RPMI7951 (cell line): Measurements from ENCODE around the gene LSAMP. TPM values are rescaled to one million over a fixed set of nuclear protein-coding genes. Genes with fewer than 3 reads are reported as not detected.
A peak's percentile ranks its signal among the peaks of the same experiment; 100 is the strongest.
"Not testable (repeated sequence)": the region's sequence is repeated elsewhere in the genome, so short reads cannot be mapped to it uniquely, and the experiment has no call there.

ENCODE experiments used
- DNase-seq: peaks from one replicate; pipeline ENCODE4 v3.0.0-alpha.2; 2012; ENCODE audit warnings: low read depth
- total RNA-seq: library from RNA; depleted of rRNA; stranded (reverse); fragments of >200 nt; shearing (Covaris generic); gene quantifications from 2 replicates; pipeline ENCODE4 v1.2.3, GENCODE V29; 2014

LSAMP gene
- total RNA-seq, 1 experiment from 2014 or later = 0.12 TPM

DNA sequence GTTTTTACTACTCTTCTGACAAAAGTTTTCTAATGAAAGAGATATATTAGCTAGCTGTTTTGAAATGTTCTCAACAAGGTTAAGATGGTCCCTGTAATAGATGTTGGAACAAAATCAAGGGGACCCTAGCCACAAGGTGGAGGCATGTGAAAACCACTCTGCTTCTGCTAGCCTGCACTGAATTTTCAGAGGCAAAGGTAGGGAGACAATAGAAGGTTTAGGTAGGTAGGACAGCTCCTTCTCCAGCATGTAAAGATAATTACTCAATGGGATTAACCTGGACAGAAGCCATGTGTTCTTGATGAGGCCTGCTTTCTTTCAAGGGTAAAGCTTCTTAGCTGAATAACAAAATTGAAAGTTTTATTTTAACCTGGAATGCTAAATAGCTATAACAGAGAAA is 333.5 kb downstream of the LSAMP start:
- no peak for DNase-seq

DNA sequence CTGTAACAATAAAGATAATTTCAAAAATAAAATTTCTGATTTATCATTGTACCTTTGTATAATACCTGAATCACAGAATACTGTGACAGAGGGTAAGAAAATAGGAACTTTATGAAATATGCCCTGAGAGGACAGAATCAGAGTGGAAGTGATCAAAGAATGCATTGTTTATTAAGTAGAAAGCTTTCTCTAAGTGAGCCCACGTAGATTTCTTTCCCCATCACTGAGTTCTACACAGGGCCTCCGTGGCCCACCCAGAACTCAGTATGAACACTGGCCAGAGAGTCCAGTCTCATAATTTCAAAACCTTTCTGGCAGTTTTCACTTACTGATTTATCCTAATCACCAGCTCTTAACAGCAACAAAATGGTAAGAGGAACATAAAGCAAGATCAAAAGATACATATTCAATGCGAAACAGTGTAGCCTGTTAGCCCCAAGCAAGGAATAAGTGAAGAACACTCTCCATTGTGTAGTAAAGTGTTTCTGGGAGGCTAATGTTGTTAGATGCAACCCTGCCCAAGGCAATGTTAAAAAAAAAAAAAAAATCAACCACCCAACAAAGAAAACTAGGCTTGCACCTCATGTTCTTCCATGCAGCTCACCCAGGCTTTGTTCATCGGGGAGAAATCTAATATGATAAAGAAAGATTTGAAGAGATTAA is 341.3 kb downstream of the LSAMP start:
- no peak for DNase-seq

DNA sequence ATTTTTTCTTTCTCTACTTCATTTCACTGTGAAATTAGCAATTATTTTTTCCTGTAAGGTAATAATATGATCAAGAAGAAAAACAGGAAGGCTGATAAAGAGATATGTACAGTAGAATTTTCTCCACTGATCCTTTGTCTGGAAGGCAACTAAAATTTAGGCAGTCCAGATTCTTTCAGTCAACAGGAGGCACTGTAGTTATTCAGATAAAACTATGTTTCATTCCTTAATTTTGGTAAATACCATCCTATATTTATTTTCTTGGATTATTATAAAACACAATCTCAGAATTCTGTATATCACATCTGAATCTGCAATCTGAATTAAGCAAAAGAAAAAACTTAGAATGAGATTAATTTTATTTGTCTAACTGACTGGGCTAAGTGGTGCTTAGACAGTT is 343.2 kb downstream of the LSAMP start:
- DNase-seq = no peak

DNA sequence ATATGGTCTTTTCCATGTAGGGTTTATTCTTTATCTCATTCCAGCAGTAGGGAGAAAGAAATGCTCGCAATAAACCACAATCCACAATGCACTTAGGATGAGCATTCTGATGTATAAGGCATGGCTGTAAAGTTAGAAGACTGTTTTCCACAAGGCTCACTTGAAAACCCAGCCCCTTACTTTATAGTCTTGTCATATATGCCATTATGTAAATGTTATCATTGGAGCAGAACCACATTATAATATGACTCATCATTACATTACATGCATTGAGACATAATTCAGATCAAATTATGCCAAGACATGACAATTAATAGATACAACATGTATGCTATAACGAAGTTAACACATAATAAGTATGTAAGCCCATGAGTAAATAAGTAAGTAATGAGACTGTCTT is 348.1 kb downstream of the LSAMP start:
- DNase-seq = no peak

DNA sequence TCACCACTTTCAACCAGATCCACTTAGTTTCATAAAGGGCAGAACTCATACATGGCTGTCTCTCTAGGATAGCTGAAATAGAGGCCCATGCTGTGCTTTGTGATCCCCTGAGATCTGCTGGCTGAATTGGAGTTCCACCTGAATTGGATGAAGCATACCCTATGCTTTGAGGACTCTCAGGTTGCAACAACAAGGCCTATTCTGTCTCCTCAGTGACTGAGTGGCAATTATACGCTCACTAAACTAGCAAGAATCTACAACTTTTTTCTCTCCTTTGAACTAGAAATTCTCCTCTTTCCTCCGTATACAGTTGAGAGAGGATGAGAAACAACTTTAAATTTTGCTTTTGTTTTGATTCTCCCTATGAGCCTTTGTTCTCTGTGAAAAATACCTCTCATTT is 348.7 kb downstream of the LSAMP start:
- DNase-seq = no peak

DNA sequence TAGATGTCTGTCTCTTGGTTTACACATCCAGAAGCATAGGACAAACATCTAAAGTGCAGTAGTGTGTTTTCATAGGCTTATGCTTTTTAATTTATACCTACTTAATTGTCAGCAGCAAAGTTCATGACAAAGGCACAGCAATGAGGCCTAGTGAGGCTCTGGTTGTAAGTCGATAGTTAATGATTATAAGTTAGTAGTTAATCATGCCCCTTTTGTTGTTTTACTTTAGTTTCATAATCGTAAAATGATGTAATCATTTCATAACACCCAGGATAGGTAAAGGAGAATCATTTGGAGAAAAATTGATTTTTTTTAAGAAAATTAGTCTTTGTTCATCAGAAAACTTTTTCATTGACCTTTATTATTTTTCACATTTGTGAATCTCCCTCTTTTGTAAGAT is 351.9 kb downstream of the LSAMP start:
- no peak for DNase-seq

DNA sequence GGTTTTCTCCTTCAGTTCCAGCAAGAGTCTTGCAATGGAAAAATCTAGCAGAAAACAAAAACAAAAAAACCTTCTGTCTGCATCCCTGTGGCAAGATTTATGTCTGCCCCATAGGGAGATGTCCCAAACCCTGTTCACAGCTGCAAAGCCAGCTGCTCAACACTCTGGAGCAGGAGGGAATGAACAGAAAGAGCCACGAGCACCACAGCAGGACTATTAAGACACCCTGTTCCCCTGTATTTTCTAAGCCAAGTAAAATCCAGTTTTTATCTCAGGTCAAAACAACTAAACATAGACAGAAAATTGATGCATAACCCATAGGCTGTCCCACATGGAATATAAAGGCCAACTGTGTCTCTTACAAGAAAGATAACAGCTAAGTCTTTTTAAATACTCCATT is 357.9 kb downstream of the LSAMP start:
- DNase-seq = peak; percentile 24

DNA sequence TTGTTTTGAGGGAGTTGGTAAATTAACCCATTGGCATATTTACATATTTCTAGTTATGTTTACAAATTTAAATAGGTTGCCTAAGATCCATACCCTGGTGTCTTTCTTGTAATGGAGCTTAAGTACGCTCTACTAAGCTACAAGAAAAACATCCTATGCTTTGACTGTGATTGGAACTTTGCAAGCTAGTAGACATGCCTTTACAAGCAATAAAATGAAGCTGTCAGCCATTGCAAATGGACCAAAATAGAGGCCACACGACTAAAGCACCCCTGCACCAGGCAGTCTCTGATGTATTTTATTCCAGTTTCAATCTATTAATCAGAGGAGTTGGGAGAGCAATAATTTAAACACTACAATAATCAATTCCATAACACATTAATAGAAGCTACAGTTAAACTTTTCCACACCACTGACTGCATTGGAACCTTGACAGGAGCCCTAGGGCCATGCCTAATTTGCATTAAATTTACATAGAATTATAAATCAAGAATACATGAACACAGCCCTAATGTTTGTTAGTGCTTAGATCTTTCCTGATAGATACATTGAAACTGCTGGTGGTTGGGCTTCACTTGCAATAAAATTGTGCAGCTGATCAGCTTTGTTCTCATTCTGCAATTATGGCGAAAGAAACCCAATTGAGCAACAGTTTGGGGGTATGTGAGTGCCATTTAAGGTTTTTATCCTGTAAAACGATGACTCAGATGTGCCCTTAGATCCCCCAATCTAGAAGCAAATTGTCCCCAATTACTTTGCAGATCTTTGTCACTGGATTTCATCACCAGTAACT is 360.1 kb downstream of the LSAMP start:
- DNase-seq = no peak

DNA sequence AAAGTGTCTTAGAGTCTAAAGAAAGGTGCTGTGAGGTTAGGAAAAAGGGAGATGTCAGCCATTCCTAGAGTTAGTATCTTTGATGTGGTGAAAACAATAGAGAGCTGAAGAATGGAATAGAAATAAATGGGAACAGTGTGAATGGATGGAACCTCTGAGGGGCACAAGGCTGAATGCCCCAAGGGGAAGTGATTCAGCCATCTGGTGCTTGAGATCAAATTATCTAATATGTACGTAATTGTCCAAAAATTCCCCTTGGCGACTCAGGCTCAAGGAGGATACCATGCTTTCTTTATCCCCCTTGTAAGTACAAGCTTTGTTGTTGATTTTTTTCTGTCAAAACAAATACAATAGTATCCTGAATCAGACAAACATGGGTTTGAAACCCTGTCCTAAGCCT is 361.6 kb downstream of the LSAMP start:
- peak; percentile 83 for DNase-seq

DNA sequence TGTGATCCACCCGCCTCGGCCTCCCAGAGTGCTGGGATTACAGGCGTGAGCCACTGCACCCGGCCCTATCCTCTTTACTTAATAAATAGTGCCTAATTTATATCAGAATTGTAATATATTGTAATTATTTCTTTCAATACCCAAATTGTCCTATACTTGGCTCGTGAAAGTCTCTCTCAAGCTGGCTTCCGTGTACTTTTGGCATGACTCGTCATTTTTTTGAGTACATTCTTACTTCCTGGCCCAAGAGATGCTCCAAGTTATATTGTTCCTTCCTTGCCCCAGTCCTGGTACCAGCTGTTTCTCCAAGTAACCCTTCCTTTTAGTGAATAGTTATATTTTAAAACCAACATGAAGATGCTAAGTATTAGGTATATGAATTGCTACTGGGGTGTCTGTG is 366.7 kb downstream of the LSAMP start:
- DNase-seq = no peak

DNA sequence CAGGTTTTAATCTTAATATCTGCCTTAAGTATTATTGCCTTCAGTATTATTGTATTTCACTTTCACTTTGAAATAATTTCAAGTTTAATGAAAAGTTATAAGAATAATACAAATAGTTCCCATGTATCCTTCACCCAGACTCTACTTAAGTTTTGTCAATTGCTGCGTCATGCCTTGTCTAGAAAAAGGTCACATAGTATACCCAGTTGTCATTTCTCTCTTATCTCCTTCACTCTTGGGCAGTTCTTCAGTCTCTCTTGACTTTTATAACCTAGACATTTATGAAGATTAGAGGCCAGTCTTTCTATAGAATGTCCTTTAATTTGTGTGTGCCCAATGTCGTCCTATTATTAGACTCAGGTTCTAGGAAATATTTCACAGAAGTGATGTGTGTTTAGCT is 367.7 kb downstream of the LSAMP start:
- DNase-seq = no peak

DNA sequence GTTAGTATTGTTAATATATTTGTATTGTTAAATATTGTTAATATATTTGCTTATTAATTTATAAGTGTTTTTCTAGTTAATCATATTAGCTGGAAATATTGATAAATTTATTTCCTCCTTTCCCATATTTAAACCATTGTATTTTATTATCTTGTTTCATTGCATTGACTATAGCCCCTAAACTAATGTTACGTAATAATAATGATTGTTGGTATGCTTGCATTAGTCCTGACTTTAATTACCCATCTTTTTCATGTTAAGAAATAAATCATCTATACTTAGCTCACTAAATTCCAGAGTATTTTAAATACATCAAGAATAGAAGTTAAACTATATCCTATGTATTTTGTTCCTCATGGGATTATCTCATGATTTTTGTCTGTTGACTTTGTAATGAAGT is 368.2 kb downstream of the LSAMP start:
- no peak for DNase-seq

DNA sequence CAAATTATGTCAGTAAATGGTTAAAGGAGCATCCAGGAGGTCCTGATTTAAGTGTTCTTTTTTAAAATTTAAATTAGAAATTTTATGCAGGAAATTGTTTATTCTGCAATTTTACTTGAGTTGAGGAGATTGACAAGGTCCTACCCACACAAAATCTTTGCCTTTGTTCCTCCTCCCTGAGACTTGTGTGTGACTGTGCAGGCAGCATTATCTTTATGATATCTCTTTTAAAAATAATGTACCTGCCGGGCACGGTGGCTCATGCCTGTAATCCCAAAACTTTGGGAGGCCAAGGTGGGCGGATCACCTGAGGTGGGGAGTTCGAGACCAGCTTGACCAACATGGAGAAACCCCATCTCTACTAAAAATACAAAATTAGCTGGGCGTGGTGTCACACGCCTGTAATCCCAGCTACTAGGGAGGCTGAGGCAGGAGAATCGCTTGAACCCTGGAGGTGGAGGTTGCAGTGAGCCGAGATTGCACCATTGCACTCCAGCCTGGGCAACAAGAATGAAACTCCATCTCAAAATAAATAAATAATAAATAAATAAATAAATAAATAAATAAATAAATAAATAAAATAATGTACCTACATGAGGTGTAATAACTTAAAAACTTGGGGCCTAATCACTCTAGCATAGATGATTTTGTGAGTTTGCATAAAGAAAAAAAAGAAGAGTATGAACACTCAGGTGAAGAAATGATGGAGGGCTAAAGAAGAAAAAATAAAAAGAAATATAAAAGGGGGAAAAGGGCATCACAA is 374.6 kb downstream of the LSAMP start:
- not testable (repeated sequence) for DNase-seq

DNA sequence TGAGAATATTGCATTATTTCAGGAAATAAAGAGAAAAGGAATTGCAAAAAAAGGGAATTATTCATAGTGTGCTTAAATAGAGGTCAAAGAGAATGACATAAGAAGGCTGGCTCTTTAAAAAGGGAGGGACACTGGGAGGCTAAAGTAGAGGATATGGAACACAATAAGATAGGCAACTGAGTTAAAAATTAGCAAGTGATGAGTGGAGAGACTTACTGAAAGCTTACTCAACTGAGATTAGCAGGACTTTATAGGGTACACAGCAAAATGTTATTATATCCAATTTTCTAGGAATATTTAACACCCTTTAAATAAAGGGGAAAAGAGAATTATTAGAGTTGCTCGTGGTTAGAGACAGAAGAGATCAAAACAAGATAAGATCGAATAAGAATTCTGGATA is 375.2 kb downstream of the LSAMP start:
- no peak for DNase-seq

DNA sequence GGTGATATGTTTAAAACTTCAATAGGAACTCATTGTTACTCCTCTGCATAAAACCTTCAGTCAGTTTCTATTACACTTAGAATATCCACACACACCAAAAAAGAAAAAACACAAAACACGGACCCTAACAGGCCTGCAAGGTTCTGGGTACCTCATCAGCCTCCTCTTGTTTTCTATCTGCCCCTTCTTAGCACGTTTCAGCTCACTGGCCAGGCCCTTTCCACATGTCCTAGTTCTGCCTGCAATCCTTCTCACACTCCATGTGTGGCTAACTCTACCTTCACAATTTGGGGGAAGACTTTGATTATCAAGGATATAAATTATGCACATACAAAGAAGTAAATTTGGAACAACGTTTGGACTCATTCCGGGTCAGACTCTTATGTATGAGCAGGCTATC is 376.3 kb downstream of the LSAMP start:
- DNase-seq = no peak

DNA sequence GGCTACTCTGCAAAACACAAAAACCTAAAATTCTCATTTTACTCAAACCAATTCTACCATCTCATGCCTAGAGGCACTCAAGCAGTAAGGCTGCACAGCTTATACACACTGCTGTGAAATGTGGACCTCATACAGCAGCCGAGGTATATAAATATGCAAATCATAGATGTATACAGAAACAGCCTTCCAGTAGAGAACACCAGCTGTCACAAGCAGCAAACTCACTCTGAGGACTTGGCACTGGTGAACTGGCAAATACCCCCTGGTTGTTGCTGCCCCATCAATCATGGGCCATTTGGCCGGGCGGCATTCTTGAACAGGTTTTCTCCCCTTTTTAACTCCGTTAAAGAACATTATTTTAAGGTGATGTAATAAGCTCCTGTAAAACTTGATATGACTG is 378.0 kb downstream of the LSAMP start:
- DNase-seq = no peak

DNA sequence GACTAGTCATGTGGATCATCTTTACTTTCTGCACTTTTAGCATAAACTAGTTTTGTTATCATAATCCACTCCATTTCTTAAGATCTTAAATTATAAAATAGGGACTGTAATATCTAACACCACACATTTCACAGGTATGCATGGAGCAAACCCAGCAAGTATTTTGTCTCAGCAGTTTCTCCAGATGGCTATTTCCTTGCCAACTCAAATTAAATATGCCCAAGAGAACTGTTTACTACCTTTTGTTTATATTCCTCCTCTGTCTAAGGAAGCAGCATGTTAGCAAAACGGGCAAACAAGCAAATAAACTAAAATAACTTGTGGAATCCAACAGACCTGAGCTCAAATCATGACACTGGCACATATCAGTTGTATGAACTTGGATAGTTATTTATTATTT is 379.8 kb downstream of the LSAMP start:
- no peak for DNase-seq

DNA sequence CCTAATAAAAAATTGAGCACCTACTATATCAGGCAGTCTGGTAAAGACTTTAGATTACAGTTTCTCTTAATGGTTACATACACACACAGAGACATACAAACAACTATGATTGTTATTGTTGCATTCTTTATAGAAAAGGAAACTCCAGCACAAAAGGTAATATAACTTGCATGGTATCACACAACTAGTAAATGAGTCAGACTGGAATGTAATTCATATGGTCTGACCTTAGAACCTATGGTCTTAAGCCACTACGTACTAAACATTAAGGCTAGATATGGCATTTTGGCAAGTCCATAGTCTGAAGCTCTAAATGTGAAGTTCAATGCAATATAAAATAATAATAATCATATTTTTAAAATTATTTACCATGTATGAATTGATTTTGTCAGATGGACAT is 380.6 kb downstream of the LSAMP start:
- DNase-seq = peak; percentile 11

DNA sequence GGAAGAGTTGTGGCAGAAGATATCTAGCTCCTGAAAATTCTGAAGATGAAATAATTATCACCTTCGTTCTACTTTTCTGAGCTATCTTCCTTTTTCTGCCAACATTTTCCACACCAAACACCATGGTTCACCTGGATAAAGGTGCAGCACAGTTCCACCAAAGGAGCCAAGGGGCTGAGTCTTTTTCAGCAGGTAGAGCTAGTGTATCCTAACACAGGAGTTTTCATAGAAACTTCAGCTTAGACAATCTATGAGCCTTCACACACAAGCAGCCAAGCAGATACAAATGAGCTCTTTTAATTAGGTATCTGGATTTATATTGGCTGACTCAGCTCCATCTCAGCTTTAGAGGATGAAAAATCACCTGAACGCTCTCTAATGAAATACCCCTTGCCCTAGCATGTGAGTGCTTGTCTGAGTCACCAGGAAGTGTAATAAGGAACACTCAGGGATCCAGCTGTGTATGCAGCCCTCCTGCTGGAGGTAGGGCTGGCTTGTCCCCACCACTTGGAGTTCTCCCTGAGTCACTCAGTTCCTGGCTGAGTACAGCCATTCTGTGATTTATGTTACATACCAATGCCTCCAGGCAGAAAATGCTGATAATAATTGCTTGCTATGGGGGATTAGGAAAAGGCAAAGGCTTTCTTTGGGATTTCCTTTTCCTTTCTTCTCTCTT is 385.7 kb downstream of the LSAMP start:
- DNase-seq = peak; percentile 89

DNA sequence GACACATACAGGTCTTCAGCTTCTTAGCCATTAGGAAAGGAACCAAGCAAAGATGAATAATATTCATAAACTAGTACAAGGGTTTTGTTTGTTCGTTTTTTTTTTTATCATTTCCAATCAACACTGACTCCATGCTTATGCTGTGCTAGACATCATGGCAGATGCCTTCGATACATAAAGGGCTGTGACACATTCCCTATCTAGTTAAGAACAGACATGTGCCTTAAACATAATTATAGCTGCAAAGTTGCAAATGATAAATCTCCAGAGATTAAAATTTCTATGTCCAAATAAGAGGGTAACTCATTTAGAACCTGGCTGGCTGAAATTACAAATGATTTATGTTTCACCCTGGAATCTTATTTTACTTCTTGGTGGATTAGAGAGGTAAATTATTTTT is 386.4 kb downstream of the LSAMP start:
- no peak for DNase-seq

DNA sequence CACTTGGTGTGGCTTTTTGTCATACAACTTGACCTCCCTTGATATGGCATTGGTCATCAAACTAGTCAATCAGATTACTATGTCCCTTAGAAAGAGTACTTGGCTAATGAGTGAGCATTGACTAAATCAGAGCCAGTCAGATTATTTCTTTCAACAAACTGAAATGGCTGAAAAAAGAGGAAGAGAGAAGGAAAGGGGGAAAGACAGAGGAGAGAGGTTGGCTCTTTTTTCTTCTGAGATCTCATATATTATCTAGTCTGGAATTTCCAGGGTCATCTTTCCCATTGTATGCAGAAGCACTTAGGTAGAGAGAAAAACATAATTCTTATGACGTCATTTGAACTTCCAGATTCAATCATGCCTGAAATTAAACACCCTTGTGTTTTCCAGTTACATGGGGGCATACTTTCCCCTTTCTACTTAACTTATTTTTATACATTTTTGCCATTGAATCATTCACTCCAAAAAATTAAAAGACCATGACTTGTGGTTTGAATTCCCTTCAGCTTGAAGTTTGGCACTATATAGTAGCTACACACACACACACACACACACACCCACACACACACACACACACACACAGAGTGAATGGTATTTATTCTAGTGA is 387.8 kb downstream of the LSAMP start:
- DNase-seq = peak; percentile 25

DNA sequence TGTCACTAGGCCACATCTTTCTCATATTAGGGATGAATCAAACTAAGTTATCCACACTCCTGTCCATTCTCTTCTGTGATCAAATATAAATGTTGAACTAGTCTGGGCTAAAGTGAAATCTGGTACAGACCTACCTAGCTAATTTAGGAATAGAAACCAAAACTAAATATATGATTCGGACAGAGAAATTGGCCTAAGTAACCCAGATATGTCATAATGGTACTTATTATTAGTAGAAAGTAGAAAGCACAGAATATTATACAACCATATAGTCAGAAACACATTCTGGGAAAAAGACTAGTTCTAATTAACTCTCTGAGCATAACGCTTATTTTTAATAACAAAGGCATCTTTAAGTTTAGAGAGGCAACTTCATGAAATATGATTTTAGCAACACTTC is 389.0 kb downstream of the LSAMP start:
- DNase-seq = no peak
